Activated CD4-positive, alpha-beta T cell treated with anti-CD3 and anti-CD28 coated beads, Interleukin-2, Interleukin-6, amounts not matched to agents 100 ng/mL and 50 ng/mL, durations not matched to agents 16 hours and 8 hours (primary cell): ENCODE data around the gene KCNK7.

ENCODE experiments used
- DNase-seq: peaks from one replicate; pipeline ENCODE4 v3.0.0-alpha.2; 2020

KCNK7 gene

GRCh38 chr11:65554057-65554818 is 41.4 kb downstream of the KCNK7 start:
- no peak for DNase-seq

- peak; percentile 74 for DNase-seq
Observed at GRCh38 chr11:65553301-65554001, 42.1 kb downstream of the KCNK7 start.

GRCh38 chr11:65552388-65552951 is 43.1 kb downstream of the KCNK7 start:
- no peak for DNase-seq

- peak; percentile 75 for DNase-seq
Observed at GRCh38 chr11:65551572-65552387, 43.8 kb downstream of the KCNK7 start.

- no peak for DNase-seq
Observed at GRCh38 chr11:65549096-65549495, 46.5 kb downstream of the KCNK7 start.

GRCh38 chr11:65548395-65548794 is 47.2 kb downstream of the KCNK7 start:
- DNase-seq = no peak

GRCh38 chr11:65547446-65548125 is 48.0 kb downstream of the KCNK7 start:
- no peak for DNase-seq

- peak; percentile 99 for DNase-seq
Observed at GRCh38 chr11:65546217-65546958, 49.2 kb downstream of the KCNK7 start.

GRCh38 chr11:65545853-65546216 is 49.8 kb downstream of the KCNK7 start:
- no peak for DNase-seq
